HK-2 (cell line): ENCODE data around the gene UBE2M.
"Not testable (repeated sequence)": the region's sequence is repeated elsewhere in the genome, so short reads cannot be mapped to it uniquely, and the experiment has no call there.

Experiments used
- DNase-seq: peaks from one replicate; pipeline ENCODE4 v3.0.0-alpha.2; 2018; ENCODE audit not compliant: unreplicated experiment

UBE2M gene

GRCh38 chr19:58511353-58512208, 46.8 kb downstream of the UBE2M start, which contains the start of gene SLC27A5:
TSS of gene SLC27A5 (minus strand) at chr19:58511992. CDS start at chr19:58511955, 37 bp downstream.
- DNase-seq, result no peak

DNA sequence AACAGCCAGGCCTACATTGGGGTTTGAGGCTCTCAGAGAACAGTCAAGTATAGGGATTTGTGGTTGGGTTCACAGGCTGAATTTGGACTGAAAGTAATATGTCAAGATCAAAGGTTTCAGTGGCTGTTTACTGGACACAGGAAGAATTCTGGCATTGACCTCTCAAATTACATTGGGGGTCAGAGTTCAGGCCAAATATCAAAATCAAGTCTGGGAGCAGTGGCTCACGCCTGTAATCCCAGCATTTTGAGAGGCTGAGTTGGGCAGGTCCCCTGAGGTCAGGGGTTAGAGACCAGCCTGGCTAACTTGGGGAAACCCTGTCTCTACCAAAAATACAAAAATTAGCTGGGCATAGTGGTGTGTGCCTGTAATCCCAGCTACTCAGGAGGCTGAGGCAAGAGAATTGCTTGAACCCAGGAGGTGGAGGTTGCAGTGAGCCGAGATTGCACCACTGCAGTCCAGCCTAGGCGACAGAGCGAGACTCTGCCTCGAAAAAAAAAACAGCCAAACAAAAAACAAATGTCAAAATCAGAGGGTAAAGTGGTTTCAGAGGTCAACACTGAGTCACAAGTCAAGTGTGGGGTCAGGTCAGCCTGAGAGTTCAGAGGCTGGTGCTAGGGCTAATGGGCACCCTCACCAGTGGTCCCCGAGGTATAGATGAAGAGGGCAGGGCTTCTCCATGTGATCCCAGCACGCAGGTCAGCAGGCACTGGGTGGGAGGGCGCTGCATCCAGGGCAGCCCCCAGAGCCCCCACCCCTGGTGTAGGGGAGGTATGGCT, 48.1 kb downstream of the UBE2M start:
- DNase-seq, result no peak

DNA sequence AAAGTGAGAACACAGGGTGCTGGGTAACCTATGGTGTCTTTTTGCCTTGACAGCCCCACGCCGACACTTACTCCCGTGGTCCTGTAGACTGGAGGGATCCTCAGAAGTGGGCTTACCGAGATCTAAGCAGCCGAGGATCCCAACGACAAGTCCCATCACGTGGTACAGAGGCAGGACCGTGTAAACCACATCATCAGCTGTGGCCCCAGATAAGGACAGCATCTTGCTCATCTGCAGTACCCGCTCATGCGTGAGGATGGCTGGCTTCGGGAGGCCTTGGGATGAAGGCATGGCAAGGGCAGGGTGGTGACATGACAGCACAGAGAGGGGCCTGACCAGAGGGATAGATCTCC, 48.7 kb downstream of the UBE2M start:
- DNase-seq, result no peak

- DNase-seq, result not testable (repeated sequence)
Measured at GRCh38 chr19:58507602-58508223, 50.7 kb downstream of the UBE2M start.
